Adrenal gland (tissue), 5 donors: Measurements from ENCODE around the gene UBE2H.

Experiments used
- POLR2A ChIP-seq, 2 donors: fragments of 450-650 bp; IDR thresholded peaks; one replicate each; pipeline ENCODE4 v1.6.1; 2017; ENCODE audit warnings: antibody characterized with exemption in 2 of 2, mild to moderate bottlenecking in 2 of 2, moderate library complexity in 1 of 2
- TF ChIP-seq, protein P1 (sequence below), 6 experiments: fragments of 450-650 bp in 4 of 6; fragments of 200-600 bp in 2 of 6; sonication (generic) in 1 of 6; IDR thresholded peaks; 1 replicate in 5 of 6; 2 replicates in 1 of 6; pipeline versions ENCODE4 v1.5.1 to v1.8.0; 2016 to 2021; ENCODE audit warnings: antibody characterized with exemption in 6 of 6, mild to moderate bottlenecking in 2 of 6, moderate library complexity in 1 of 6
- donor health status: DM: no; HTN: no; CAD: no.

DNA sequence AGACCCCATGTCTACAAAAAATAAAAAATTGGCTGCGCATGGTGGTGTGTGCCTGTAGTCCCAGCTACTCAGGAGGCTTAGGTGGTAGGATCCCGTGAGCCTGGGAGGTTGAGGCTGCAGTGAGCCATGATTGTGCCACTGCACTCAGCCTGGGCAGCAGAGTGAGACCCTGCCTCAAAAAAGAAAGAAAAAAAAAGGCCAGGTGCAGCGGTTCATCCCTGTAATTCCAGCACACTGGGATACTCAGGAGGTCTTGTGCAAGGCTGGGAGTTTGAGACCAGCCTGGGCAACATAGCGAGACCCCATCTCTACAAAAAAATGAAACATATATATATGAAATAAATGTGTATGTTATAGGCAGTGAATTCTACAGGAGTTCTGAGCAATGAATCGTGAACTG lies 44.5 kb upstream of the UBE2H start:
- TF ChIP-seq, protein P1, sequence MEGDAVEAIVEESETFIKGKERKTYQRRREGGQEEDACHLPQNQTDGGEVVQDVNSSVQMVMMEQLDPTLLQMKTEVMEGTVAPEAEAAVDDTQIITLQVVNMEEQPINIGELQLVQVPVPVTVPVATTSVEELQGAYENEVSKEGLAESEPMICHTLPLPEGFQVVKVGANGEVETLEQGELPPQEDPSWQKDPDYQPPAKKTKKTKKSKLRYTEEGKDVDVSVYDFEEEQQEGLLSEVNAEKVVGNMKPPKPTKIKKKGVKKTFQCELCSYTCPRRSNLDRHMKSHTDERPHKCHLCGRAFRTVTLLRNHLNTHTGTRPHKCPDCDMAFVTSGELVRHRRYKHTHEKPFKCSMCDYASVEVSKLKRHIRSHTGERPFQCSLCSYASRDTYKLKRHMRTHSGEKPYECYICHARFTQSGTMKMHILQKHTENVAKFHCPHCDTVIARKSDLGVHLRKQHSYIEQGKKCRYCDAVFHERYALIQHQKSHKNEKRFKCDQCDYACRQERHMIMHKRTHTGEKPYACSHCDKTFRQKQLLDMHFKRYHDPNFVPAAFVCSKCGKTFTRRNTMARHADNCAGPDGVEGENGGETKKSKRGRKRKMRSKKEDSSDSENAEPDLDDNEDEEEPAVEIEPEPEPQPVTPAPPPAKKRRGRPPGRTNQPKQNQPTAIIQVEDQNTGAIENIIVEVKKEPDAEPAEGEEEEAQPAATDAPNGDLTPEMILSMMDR (IDR thresholded peaks at IDR 0.05): no peak
- no peak for TF ChIP-seq POLR2A (IDR thresholded peaks at IDR 0.05)
